Natural killer cell (primary cell): ENCODE measurements around the gene PCDH9. TPM values are rescaled to one million over a fixed set of nuclear protein-coding genes. Genes with fewer than 3 reads are reported as not detected.

Experiments used
- ATAC-seq, 3 donors: fragments of 150-1000 bp in 2 of 3; fragments of 200-7000 bp in 1 of 3; cut with Tn5 transposase; 1 replicate in 1 of 3; 2 replicates in 2 of 3; pipeline ENCODE4 v1.10.0; 2021; ENCODE audit warnings: mild to moderate bottlenecking in 2 of 3, moderate library complexity in 2 of 3
- DNase-seq, 2 donors: peaks; one replicate each; pipeline versions ENCODE4 v3.0.0 to v3.0.0-alpha.2; 2013 to 2021; ENCODE audit warnings: mixed read lengths in 1 of 2
- H3K27ac ChIP-seq: one replicate; pipeline ENCODE4 v1.5.1; 2013; ENCODE audit warnings: mild to moderate bottlenecking, low read length
- H3K27me3 ChIP-seq: one replicate; pipeline ENCODE4 v1.6.1; 2013; ENCODE audit warnings: low read length; ENCODE audit not compliant: control insufficient read depth, insufficient read depth
- H3K36me3 ChIP-seq: one replicate; pipeline ENCODE4 v1.6.1; 2013; ENCODE audit warnings: low read length; ENCODE audit not compliant: control insufficient read depth, insufficient read depth
- H3K4me1 ChIP-seq: one replicate; pipeline ENCODE4 v1.6.1; 2013; ENCODE audit warnings: low read length; ENCODE audit not compliant: control insufficient read depth, insufficient read depth
- H3K4me3 ChIP-seq: one replicate; pipeline ENCODE4 v1.5.1; 2013; ENCODE audit warnings: low read length
- H3K9me3 ChIP-seq: one replicate; pipeline ENCODE4 v1.6.1; 2013; ENCODE audit warnings: low read length; ENCODE audit not compliant: control insufficient read depth, insufficient read depth
- H3K27ac Mint-ChIP-seq, 2 donors: one replicate each; pipeline ENCODE4 v1.8.0; 2022; ENCODE audit warnings: mild to moderate bottlenecking in 2 of 2, mixed read lengths in 2 of 2, moderate library complexity in 1 of 2
- H3K27me3 Mint-ChIP-seq, 2 donors: one replicate each; pipeline ENCODE4 v1.8.0; 2022; ENCODE audit warnings: low read depth in 2 of 2, mixed read lengths in 2 of 2
- H3K36me3 Mint-ChIP-seq: one replicate; pipeline ENCODE4 v1.8.0; 2022; ENCODE audit warnings: mixed read lengths
- H3K4me1 Mint-ChIP-seq, 2 donors: one replicate each; pipeline ENCODE4 v1.8.0; 2022; ENCODE audit warnings: mixed read lengths in 2 of 2
- H3K4me3 Mint-ChIP-seq: one replicate; pipeline ENCODE4 v1.8.0; 2022; ENCODE audit warnings: mild to moderate bottlenecking, moderate library complexity, mixed read lengths
- H3K9me3 Mint-ChIP-seq, 2 donors: one replicate each; pipeline ENCODE4 v1.8.0; 2022; ENCODE audit warnings: mixed read lengths in 2 of 2
- CTCF ChIP-seq: fragments of 200-600 bp; IDR thresholded peaks from one replicate; pipeline ENCODE4 v1.8.0; 2022; ENCODE audit warnings: antibody characterized with exemption
- WGBS: methylation state at CpG from one replicate; pipeline ENCODE4 v1.1.7; 2013; ENCODE audit warnings: missing lambda C conversion rate; ENCODE audit not compliant: insufficient coverage; 5-methylcytosine and 5-hydroxymethylcytosine counted together
- intact Hi-C: fragments of 100-400 bp; cut with micrococcal nuclease; formaldehyde crosslinking; loops from one replicate; pipeline ENCODE4 v1.14.2; 2022
- total RNA-seq, 4 donors: library from RNA; stranded (reverse); fragments of 120-200 nt in 1 of 4; gene quantifications; one replicate each; pipeline versions ENCODE4 v1.2.3 to v1.2.4, GENCODE V29; 2013 to 2022

Gene PCDH9
- total RNA-seq, 3 donors from 2014 or later (not counting 1 experiment from before 2014, with no cell fraction given): 0.43 to 1.5 (median 0.68) TPM

DNA sequence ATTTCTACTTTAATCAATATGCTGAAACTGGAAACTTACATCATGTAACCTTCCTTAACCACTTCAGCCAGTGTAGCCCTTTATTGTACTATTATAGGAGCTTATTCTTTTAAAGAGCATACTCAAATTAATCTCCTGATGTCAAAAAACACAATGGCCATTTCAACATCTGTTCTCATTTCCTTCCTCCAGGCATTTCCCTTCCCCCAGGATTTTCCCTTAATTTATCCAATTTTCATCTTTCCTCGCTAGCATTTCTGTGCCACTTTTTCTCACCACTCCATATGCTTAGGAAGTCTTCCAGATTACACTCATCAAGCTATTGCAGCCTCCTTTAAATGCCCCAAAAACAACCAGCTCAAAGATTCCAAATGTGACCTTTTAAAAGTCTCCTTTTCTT, 265.0 kb downstream of the PCDH9 start:
- no peaks in the 10 kb centered on the region for H3K36me3 ChIP-seq
- H3K27ac ChIP-seq: no peak overlapping the region
- Mint-ChIP-seq H3K4me1 (no peaks in the 10 kb centered on the region), H3K27ac (no peak overlapping the region), H3K4me3 (no peak overlapping the region), H3K9me3 (peaks cover 2 to 6% of the 10 kb centered on the region in 2 donors), H3K36me3 (no peaks in the 10 kb centered on the region), H3K27me3 (no peaks in the 10 kb centered on the region)
- H3K4me1 ChIP-seq: no peaks in the 10 kb centered on the region
- H3K27me3 ChIP-seq: no peaks in the 10 kb centered on the region
- 85% methylated on average over 1 of the region's 1 CpG for WGBS
- DNase-seq: no peak
- no peak for ATAC-seq
- H3K4me3 ChIP-seq: no peak overlapping the region
- no peaks in the 10 kb centered on the region for H3K9me3 ChIP-seq
- no peak for TF ChIP-seq CTCF
- intact Hi-C loops: no loop called here

DNA sequence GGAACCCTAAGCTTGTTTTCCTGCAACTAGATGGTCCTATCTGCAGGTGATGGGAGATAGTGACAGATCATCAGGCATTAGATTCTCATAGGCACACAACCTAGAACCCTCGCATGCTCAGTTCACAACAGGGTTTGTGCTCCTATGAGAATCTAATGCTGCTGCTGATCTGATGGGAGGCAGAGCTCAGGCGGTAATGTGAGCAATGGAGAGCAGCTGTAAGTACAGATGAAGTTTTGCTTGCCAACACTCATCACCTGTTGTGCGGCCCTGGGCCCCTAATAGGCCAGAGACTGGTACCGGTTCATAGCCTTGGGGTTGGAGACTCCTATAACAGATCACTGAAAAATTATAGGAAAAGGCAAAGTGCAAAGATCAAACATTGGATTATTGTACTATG, 267.2 kb downstream of the PCDH9 start:
- H3K4me3 Mint-ChIP-seq: no peak overlapping the region
- ATAC-seq: no peak
- H3K27me3 ChIP-seq: no peaks in the 10 kb centered on the region
- H3K36me3 Mint-ChIP-seq: no peaks in the 10 kb centered on the region
- no peak overlapping the region for H3K4me3 ChIP-seq
- no peaks in the 10 kb centered on the region for H3K4me1 ChIP-seq
- no peak for DNase-seq
- TF ChIP-seq CTCF: no peak
- WGBS: 98% methylated on average over 3 of the region's 4 CpGs
- intact Hi-C loops: no loop called here
- no peak overlapping the region for H3K27ac Mint-ChIP-seq
- no peaks in the 10 kb centered on the region for H3K27me3 Mint-ChIP-seq
- H3K4me1 Mint-ChIP-seq: no peaks in the 10 kb centered on the region
- H3K27ac ChIP-seq: no peak overlapping the region
- no peaks in the 10 kb centered on the region for H3K9me3 ChIP-seq
- peaks cover 0 to 7% of the 10 kb centered on the region in 2 donors for H3K9me3 Mint-ChIP-seq
- no peaks in the 10 kb centered on the region for H3K36me3 ChIP-seq

DNA sequence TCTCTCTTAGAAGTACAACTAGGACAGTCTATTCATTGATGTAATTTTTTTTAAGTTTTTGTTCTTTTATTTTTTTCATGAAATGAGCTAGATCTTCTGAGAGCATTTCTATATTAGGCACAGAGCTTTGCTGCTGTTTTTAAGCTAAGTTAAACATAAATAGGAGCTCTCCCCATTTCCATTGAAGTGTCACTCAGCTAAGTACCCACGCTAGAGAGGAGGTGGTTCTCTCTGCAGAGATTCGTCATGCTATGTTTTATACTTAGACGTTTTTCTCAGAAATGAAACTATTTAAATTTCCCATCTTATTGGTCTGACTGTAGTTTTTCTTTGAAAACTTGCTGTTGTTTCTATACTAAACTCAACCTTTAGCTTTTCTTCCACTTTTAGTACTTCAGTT, 271.5 kb downstream of the PCDH9 start:
- H3K4me3 ChIP-seq: no peak overlapping the region
- H3K36me3 Mint-ChIP-seq: no peaks in the 10 kb centered on the region
- no peaks in the 10 kb centered on the region for H3K27me3 Mint-ChIP-seq
- intact Hi-C loops: no loop called here
- peaks cover 0 to 5% of the 10 kb centered on the region in 2 donors for H3K9me3 Mint-ChIP-seq
- WGBS: 32% methylated on average over 3 of the region's 3 CpGs
- H3K4me1 ChIP-seq: no peaks in the 10 kb centered on the region
- TF ChIP-seq CTCF: no peak
- H3K36me3 ChIP-seq: no peaks in the 10 kb centered on the region
- H3K4me1 Mint-ChIP-seq: no peaks in the 10 kb centered on the region
- H3K9me3 ChIP-seq: no peaks in the 10 kb centered on the region
- no peak overlapping the region for H3K27ac Mint-ChIP-seq
- no peaks in the 10 kb centered on the region for H3K27me3 ChIP-seq
- H3K27ac ChIP-seq: no peak overlapping the region
- DNase-seq (no peak), ATAC-seq (no peak)
- H3K4me3 Mint-ChIP-seq: no peak overlapping the region

DNA sequence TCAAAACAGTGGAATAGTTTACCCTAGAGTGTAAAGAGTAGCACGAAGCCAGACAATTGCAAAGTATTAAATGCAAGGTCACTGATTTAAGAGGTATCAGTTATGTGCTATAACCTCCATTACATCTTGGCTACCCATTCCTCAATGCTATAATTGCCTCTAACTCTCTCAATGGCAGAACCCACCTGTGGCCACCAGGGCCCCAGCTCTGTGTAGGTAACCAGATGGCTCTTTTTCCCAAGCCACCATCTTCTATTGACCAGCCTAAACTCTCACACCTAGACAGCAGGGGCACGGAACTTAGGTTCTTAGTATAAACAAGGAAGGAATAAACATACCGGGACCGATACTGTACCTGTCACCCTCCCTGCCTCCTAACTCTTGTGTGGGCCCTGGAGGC, 277.6 kb downstream of the PCDH9 start:
- ATAC-seq (no peak), DNase-seq (no peak)
- no peaks in the 10 kb centered on the region for H3K27me3 ChIP-seq
- H3K27ac Mint-ChIP-seq: no peak overlapping the region
- 96% methylated on average over 3 of the region's 4 CpGs for WGBS
- no peaks in the 10 kb centered on the region for H3K36me3 ChIP-seq
- intact Hi-C loops: no loop called here
- H3K4me1 ChIP-seq: no peaks in the 10 kb centered on the region
- H3K36me3 Mint-ChIP-seq: no peaks in the 10 kb centered on the region
- H3K9me3 Mint-ChIP-seq: peaks cover 2 to 3% of the 10 kb centered on the region in 2 donors
- no peak overlapping the region for H3K4me3 ChIP-seq
- H3K4me3 Mint-ChIP-seq: no peak overlapping the region
- no peak overlapping the region for H3K27ac ChIP-seq
- H3K4me1 Mint-ChIP-seq: no peaks in the 10 kb centered on the region
- TF ChIP-seq CTCF: no peak
- no peaks in the 10 kb centered on the region for H3K9me3 ChIP-seq
- no peaks in the 10 kb centered on the region for H3K27me3 Mint-ChIP-seq
